OCI-LY7 (cell line): ENCODE measurements around the gene ADAM12. TPM values are rescaled to one million over a fixed set of nuclear protein-coding genes. Genes with fewer than 3 reads are reported as not detected.

ENCODE experiments used
- BruUV-seq: library from RNA; stranded (reverse); fragments of 400-500 nt; replicated peaks from 2 replicates; lab custom pipeline; 2021; lab: Mats Ljungman, UMichigan
- CTCF ChIA-PET: fragments of 300-600 bp; sonication (Branson Sonifier 250); formaldehyde crosslinking; loops from one replicate; lab custom pipeline; 2022; ENCODE audit warnings: antibody characterized with exemption; ENCODE audit not compliant: unreplicated experiment; lab: Charles Lee
- POLR2A ChIA-PET: fragments of 300-600 bp; sonication (Branson Sonifier 250); formaldehyde crosslinking; loops from one replicate; lab custom pipeline; 2022; ENCODE audit warnings: antibody characterized with exemption; lab: Charles Lee
- DNase-seq: peaks from one replicate; pipeline ENCODE4 v3.0.0-alpha.2; 2015; ENCODE audit warnings: low spot score
- H2AFZ ChIP-seq: fragments of 200-600 bp; sonication (generic), shearing (Covaris generic); 2 replicates; pipeline ENCODE4 v1.6.1; 2014; ENCODE audit warnings: mild to moderate bottlenecking, antibody characterized with exemption, low read length, moderate library complexity
- H3K27ac ChIP-seq: fragments of 200-600 bp; sonication (generic); 2 replicates; pipeline ENCODE4 v1.5.1; 2014; ENCODE audit warnings: mixed run types, low read depth, mild to moderate bottlenecking, moderate library complexity, low read length, inconsistent platforms; ENCODE audit not compliant: poor library complexity, severe bottlenecking
- H3K36me3 ChIP-seq: fragments of 200-600 bp; sonication (generic); 2 replicates; pipeline ENCODE4 v1.6.1; 2014; ENCODE audit warnings: mild to moderate bottlenecking, antibody characterized with exemption, low read length, moderate library complexity, mixed read lengths; ENCODE audit not compliant: insufficient read depth
- H3K4me1 ChIP-seq: fragments of 200-600 bp; sonication (generic); 2 replicates; pipeline ENCODE4 v1.5.1; 2014; ENCODE audit warnings: mild to moderate bottlenecking, low read length; ENCODE audit not compliant: insufficient read depth, poor library complexity, severe bottlenecking
- H3K4me2 ChIP-seq: fragments of 200-600 bp; sonication (generic); 2 replicates; pipeline ENCODE4 v1.6.1; 2014; ENCODE audit warnings: mild to moderate bottlenecking, low read length
- H3K4me3 ChIP-seq: fragments of 200-600 bp; sonication (generic); 2 replicates; pipeline ENCODE4 v1.5.1; 2014; ENCODE audit warnings: mild to moderate bottlenecking, low read depth, low read length; ENCODE audit not compliant: poor library complexity, severe bottlenecking
- H3K79me2 ChIP-seq: fragments of 200-600 bp; sonication (generic); 2 replicates; pipeline ENCODE4 v1.6.1; 2016; ENCODE audit warnings: low read depth, mild to moderate bottlenecking, low read length, moderate library complexity, mixed read lengths; ENCODE audit not compliant: insufficient read depth
- H3K9me2 ChIP-seq: fragments of 200-600 bp; sonication (generic); 2 replicates; pipeline ENCODE4 v1.6.1; 2016; ENCODE audit warnings: mild to moderate bottlenecking, low read length, mixed read lengths; ENCODE audit not compliant: insufficient read depth
- H3K9me3 ChIP-seq: fragments of 200-600 bp; sonication (generic); 2 replicates; pipeline ENCODE4 v1.6.1; 2014; ENCODE audit warnings: mild to moderate bottlenecking, mixed run types, low read length, mixed read lengths
- H4K20me1 ChIP-seq: fragments of 200-600 bp; sonication (generic); 2 replicates; pipeline ENCODE4 v1.6.1; 2014; ENCODE audit warnings: mild to moderate bottlenecking, antibody characterized with exemption, low read length, moderate library complexity, mixed read lengths; ENCODE audit not compliant: insufficient read depth
- CTCF ChIP-seq: fragments of 200-600 bp; sonication (generic); conservative IDR thresholded peaks from 2 replicates; pipeline ENCODE4 v1.5.1; 2014; ENCODE audit warnings: mild to moderate bottlenecking, antibody characterized with exemption, low read length, moderate library complexity, mixed read lengths
- EZH2phosphoT487 ChIP-seq: fragments of 200-600 bp; sonication (generic); IDR thresholded peaks from 2 replicates; pipeline ENCODE4 v1.6.1; 2018; ENCODE audit warnings: low read depth, borderline replicate concordance, mild to moderate bottlenecking, mixed run types, antibody characterized with exemption, low read length, moderate library complexity, mixed read lengths
- intact Hi-C: fragments of 100-400 bp; cut with micrococcal nuclease; formaldehyde crosslinking; loops from one replicate; pipeline ENCODE4 v1.10.0; 2022; ENCODE audit not compliant: unreplicated experiment
- total RNA-seq, 2 experiments: library from RNA; depleted of rRNA in 1 of 2; stranded (reverse); fragments of >200 nt in 1 of 2; shearing (Covaris generic) in 1 of 2; gene quantifications; 2 replicates each; pipeline ENCODE4 v1.2.3, GENCODE V29; 2014 to 2022

The ADAM12 gene
- total RNA-seq, 2 experiments from 2014 or later = 0.06 TPM; not detected in 1

- BruUV-seq = no TSS peak
These were observed 179.5 kb downstream of the ADAM12 start for GRCh38 chr10:126208726-126209302.

GRCh38 chr10:126207851-126208250 lies 180.4 kb downstream of the ADAM12 start:
- Histone ChIP-seq H3K36me3 (no peaks in the 10 kb centered on the region), H3K4me1 (no peaks in the 10 kb centered on the region), H3K4me2 (no peak overlapping the region), H2AFZ (no peak overlapping the region), H3K9me3 (no peaks in the 10 kb centered on the region), H3K9me2 (no peaks in the 10 kb centered on the region), H3K27ac (no peak overlapping the region), H3K4me3 (no peak overlapping the region), H3K79me2 (no peaks in the 10 kb centered on the region), H4K20me1 (no peaks in the 10 kb centered on the region)
- intact Hi-C loops = no loop called here
- POLR2A ChIA-PET = interaction anchor here (0.6 kb wide), 1 partner anchor 22 kb away, joined by 7 read pairs; no protein-coding TSS in a partner anchor
- no peak for TF ChIP-seq CTCF
- TF ChIP-seq EZH2phosphoT487 = no peak
- no peak for DNase-seq
- CTCF ChIA-PET = no interaction called here
- BruUV-seq = no TSS peak

More at GRCh38 chr10:126208726-126209302, 179.5 kb downstream of the ADAM12 start:
- H3K36me3 ChIP-seq = no peaks in the 10 kb centered on the region
- H3K79me2 ChIP-seq = no peaks in the 10 kb centered on the region
- H2AFZ ChIP-seq = no peak overlapping the region
- no peak for TF ChIP-seq EZH2phosphoT487
- TF ChIP-seq CTCF = no peak
- no peak overlapping the region for H3K27ac ChIP-seq
- H3K4me2 ChIP-seq = no peak overlapping the region
- H3K4me3 ChIP-seq = no peak overlapping the region
- no peaks in the 10 kb centered on the region for H3K9me2 ChIP-seq
- H3K9me3 ChIP-seq = no peaks in the 10 kb centered on the region
- ChIA-PET POLR2A (no interaction called here), CTCF (no interaction called here)
- no peaks in the 10 kb centered on the region for H3K4me1 ChIP-seq
- no peaks in the 10 kb centered on the region for H4K20me1 ChIP-seq
- intact Hi-C loops = no loop called here
- DNase-seq = no peak

- ChIA-PET CTCF (no interaction called here), POLR2A (no interaction called here)
- intact Hi-C loops = no loop called here
These were observed 180.9 kb downstream of the ADAM12 start for GRCh38 chr10:126207313-126207771.

More at GRCh38 chr10:126207313-126207771, 180.9 kb downstream of the ADAM12 start:
- Histone ChIP-seq H3K9me2 (no peaks in the 10 kb centered on the region), H3K79me2 (no peaks in the 10 kb centered on the region), H3K27ac (no peak overlapping the region), H3K4me1 (no peaks in the 10 kb centered on the region), H3K36me3 (no peaks in the 10 kb centered on the region), H3K4me3 (no peak overlapping the region), H3K9me3 (no peaks in the 10 kb centered on the region), H3K4me2 (no peak overlapping the region), H2AFZ (no peak overlapping the region), H4K20me1 (no peaks in the 10 kb centered on the region)
- DNase-seq = no peak
- no TSS peak for BruUV-seq
- TF ChIP-seq EZH2phosphoT487 = no peak
- no peak for TF ChIP-seq CTCF
